K562 (cell line): ENCODE data around the gene TCFL5.
A peak's percentile ranks its signal among the peaks of the same experiment; 100 is the strongest.

Experiments
- CHCHD3 ChIP-seq: fragments of 250-450 bp; sonication (Bioruptor Pico); IDR thresholded peaks from 2 replicates; pipeline ENCODE4 v2.1.2; 2022; ENCODE audit warnings: mild to moderate bottlenecking
- FOXP1 ChIP-seq: sonication (generic); formaldehyde crosslinking; IDR thresholded peaks from 2 replicates; pipeline ENCODE4 v1.8.0; 2022; ENCODE audit warnings: mild to moderate bottlenecking, missing genetic modification reagents
- MYC ChIP-seq, 2 experiments: fragments of 250-450 bp in 1 of 2; sonication (Bioruptor Pico) in 1 of 2; IDR thresholded peaks; 2 replicates each; pipeline versions ENCODE4 v1.5.1 to v1.6.1; 2012 to 2021; ENCODE audit warnings: low read depth in 2 of 2, borderline replicate concordance in 1 of 2, improper control_type of control experiment in 1 of 2, low read length in 1 of 2, mild to moderate bottlenecking in 1 of 2, moderate library complexity in 1 of 2
- SRF ChIP-seq, 2 experiments: fragments of 250-450, 450-650 bp in 1 of 2; sonication (Bioruptor Pico) in 1 of 2; sonication (generic) in 1 of 2; formaldehyde crosslinking; IDR thresholded peaks; 2 replicates each; pipeline versions ENCODE4 v1.5.0 to v1.5.1; 2020 to 2022; ENCODE audit warnings: mild to moderate bottlenecking in 1 of 2, missing genetic modification reagents in 1 of 2
- ZNF408 ChIP-seq: fragments of 250-450 bp; sonication (Bioruptor Pico); IDR thresholded peaks from 2 replicates; pipeline ENCODE4 v1.4.0; 2020; ENCODE audit warnings: low read depth, mild to moderate bottlenecking, moderate library complexity
- TF ChIP-seq, protein P1 (sequence below): sonication (generic); formaldehyde crosslinking; IDR thresholded peaks from 2 replicates; pipeline ENCODE4 v1.8.0; 2022; ENCODE audit warnings: mild to moderate bottlenecking, missing genetic modification reagents
- TF ChIP-seq, protein P2 (sequence below): fragments of 450-650 bp; IDR thresholded peaks from 2 replicates; pipeline ENCODE4 v1.6.1; 2016; ENCODE audit warnings: antibody characterized with exemption
- TF ChIP-seq, protein P3 (sequence below), 3 experiments: IDR thresholded peaks in 2 of 3; conservative IDR thresholded peaks in 1 of 3; 2 replicates each; pipeline ENCODE4 v1.5.1; 2011 to 2012; ENCODE audit warnings: low read length in 3 of 3, mild to moderate bottlenecking in 3 of 3, control low read depth in 2 of 3, improper control_type of control experiment in 1 of 3, inconsistent platforms in 1 of 3, low read depth in 1 of 3, mixed read lengths in 1 of 3, moderate library complexity in 1 of 3; ENCODE audit not compliant: insufficient read depth in 2 of 3

DNA sequence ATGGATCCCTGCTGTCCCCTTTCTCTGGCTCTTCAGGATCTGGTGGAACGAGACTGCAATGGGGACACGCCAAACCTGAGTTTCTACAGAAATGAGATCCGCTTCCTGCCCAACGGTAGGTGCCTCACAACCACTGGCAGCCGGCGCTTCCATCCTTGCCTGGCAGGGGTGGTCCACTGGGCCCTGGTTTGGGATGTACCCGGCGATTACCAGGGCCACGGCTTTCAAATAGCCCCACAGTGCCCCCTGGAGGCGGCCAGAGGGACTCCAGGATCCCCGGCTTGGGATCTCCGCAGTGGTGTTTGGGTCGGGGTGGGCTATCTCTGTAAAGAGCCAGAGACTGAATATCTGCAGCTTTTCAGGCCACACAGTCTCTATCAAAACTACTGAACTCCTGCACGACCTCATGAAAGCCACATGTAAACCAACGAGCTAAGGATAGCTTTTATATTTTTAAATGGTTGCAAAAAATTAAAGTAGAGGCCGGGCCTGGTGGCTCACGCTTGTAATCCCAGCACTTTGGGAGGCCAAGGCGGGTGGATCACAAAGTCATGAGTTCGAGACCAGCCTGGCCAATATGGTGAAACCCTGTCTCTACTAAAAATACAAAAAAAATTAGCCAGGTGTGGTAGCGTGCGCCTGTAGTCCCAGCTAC lies 53.3 kb downstream of the TCFL5 start:
- TF ChIP-seq FOXP1 (no peak), MYC (IDR thresholded peaks at IDR 0.05; ENCODE audit: low read depth, low read length) (no peak), MYC (CRISPR knock-in tag; IDR thresholded peaks at IDR 0.05; ENCODE audit: borderline replicate concordance, low read depth) (no peak), CHCHD3 (CRISPR knock-in tag) (no peak), SRF (CRISPR knock-in tag; IDR thresholded peaks at IDR 0.05) (no peak), ZNF408 (CRISPR knock-in tag) (no peak)
- TF ChIP-seq, protein P1, sequence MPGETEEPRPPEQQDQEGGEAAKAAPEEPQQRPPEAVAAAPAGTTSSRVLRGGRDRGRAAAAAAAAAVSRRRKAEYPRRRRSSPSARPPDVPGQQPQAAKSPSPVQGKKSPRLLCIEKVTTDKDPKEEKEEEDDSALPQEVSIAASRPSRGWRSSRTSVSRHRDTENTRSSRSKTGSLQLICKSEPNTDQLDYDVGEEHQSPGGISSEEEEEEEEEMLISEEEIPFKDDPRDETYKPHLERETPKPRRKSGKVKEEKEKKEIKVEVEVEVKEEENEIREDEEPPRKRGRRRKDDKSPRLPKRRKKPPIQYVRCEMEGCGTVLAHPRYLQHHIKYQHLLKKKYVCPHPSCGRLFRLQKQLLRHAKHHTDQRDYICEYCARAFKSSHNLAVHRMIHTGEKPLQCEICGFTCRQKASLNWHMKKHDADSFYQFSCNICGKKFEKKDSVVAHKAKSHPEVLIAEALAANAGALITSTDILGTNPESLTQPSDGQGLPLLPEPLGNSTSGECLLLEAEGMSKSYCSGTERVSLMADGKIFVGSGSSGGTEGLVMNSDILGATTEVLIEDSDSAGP (CRISPR knock-in tag), result no peak
- TF ChIP-seq, protein P2, sequence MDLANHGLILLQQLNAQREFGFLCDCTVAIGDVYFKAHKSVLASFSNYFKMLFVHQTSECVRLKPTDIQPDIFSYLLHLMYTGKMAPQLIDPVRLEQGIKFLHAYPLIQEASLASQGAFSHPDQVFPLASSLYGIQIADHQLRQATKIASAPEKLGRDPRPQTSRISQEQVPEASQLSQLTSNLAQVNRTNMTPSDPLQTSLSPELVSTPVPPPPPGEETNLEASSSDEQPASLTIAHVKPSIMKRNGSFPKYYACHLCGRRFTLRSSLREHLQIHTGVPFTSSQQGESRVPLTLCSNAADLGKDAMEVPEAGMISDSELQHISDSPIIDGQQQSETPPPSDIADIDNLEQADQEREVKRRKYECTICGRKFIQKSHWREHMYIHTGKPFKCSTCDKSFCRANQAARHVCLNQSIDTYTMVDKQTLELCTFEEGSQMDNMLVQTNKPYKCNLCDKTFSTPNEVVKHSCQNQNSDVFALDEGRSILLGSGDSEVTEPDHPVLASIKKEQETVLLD, result no peak
- TF ChIP-seq, protein P3, sequence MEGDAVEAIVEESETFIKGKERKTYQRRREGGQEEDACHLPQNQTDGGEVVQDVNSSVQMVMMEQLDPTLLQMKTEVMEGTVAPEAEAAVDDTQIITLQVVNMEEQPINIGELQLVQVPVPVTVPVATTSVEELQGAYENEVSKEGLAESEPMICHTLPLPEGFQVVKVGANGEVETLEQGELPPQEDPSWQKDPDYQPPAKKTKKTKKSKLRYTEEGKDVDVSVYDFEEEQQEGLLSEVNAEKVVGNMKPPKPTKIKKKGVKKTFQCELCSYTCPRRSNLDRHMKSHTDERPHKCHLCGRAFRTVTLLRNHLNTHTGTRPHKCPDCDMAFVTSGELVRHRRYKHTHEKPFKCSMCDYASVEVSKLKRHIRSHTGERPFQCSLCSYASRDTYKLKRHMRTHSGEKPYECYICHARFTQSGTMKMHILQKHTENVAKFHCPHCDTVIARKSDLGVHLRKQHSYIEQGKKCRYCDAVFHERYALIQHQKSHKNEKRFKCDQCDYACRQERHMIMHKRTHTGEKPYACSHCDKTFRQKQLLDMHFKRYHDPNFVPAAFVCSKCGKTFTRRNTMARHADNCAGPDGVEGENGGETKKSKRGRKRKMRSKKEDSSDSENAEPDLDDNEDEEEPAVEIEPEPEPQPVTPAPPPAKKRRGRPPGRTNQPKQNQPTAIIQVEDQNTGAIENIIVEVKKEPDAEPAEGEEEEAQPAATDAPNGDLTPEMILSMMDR (IDR thresholded peaks at IDR 0.05 in 2 of 3, conservative IDR thresholded peaks at IDR 0.05 in 1 of 3; ENCODE audit: insufficient read depth in 2 of 3, low read depth in 1 of 3, low read length in 3 of 3), result peak; percentile 86 to 87 (median 86)
